ENCODE results near the gene LY6G5C. TPM values are rescaled to one million over a fixed set of nuclear protein-coding genes. Genes with fewer than 3 reads are reported as not detected.

The LY6G5C gene
- total and polyA plus RNA-seq, 4 donors = 0.59 to 2.5 (median 1.1) TPM

- no peak for TF ChIP-seq RXRA (IDR thresholded peaks at IDR 0.05)
- TF ChIP-seq ZBTB33 (IDR thresholded peaks at IDR 0.05) = no peak
- no peak for TF ChIP-seq RAD21 (IDR thresholded peaks at IDR 0.05)
- TF ChIP-seq GABPA (IDR thresholded peaks at IDR 0.05 in 1 of 2, conservative IDR thresholded peaks at IDR 0.05 in 1 of 2) = no peak
- TF ChIP-seq TAF1 (conservative IDR thresholded peaks at IDR 0.05) = no peak
These were observed 7.2 kb upstream of the LY6G5C start (continued) for GRCh38 chr6:31687860-31688693.

GRCh38 chr6:31687321-31687720 is 6.5 kb upstream of the LY6G5C start:
- H3K4me3 ChIP-seq (ENCODE audit: low read depth in 1 of 3, low read length in 3 of 3) = no peak overlapping the region
- 84% methylated on average over 8 of the region's 8 CpGs for WGBS
- no peak overlapping the region for H3K9ac ChIP-seq (ENCODE audit: low read depth in 1 of 2, low read length in 2 of 2)
- no peak for DNase-seq (ENCODE audit: low spot score)
- no peak for TF ChIP-seq FOXA2 (IDR thresholded peaks at IDR 0.05)
- H3K4me1 ChIP-seq (ENCODE audit: control insufficient read depth in 4 of 4, insufficient read depth in 4 of 4, low read length in 3 of 4) = peaks cover 0 to 7% (median 5%) of the 10 kb centered on the region in 4 donors
- H3K36me3 ChIP-seq (ENCODE audit: control insufficient read depth in 4 of 4, insufficient read depth in 3 of 4, low read depth in 1 of 4, low read length in 3 of 4) = peaks cover 4 to 64% (median 52%) of the 10 kb centered on the region in 4 donors
- H3K27ac ChIP-seq (ENCODE audit: low read depth in 1 of 2, low read length in 2 of 2) = no peak overlapping the region
- no peaks in the 10 kb centered on the region for H3K27me3 ChIP-seq (ENCODE audit: control insufficient read depth in 4 of 4, insufficient read depth in 4 of 4, low read length in 3 of 4)
- no peaks in the 10 kb centered on the region for H3K9me3 ChIP-seq (ENCODE audit: control insufficient read depth in 4 of 4, low read length in 3 of 4)

- Histone ChIP-seq H3K4me3 (ENCODE audit: low read depth in 1 of 3, low read length in 3 of 3) (no peak overlapping the region), H3K36me3 (ENCODE audit: control insufficient read depth in 4 of 4, insufficient read depth in 3 of 4, low read depth in 1 of 4, low read length in 3 of 4) (peaks cover 4 to 56% (median 47%) of the 10 kb centered on the region in 4 donors)
- DNase-seq (ENCODE audit: low spot score) = no peak
These were observed 5.6 kb upstream of the LY6G5C start for GRCh38 chr6:31686483-31686882.

More at GRCh38 chr6:31686483-31686882, 5.6 kb upstream of the LY6G5C start:
- 85% methylated on average over 5 of the region's 5 CpGs for WGBS
- no peaks in the 10 kb centered on the region for H3K9me3 ChIP-seq (ENCODE audit: control insufficient read depth in 4 of 4, low read length in 3 of 4)
- no peak for TF ChIP-seq RXRA (IDR thresholded peaks at IDR 0.05)
- no peak for TF ChIP-seq EGR1 (IDR thresholded peaks at IDR 0.05; ENCODE audit: low read depth in 2 of 2)
- TF ChIP-seq GABPA (IDR thresholded peaks at IDR 0.05 in 1 of 2, conservative IDR thresholded peaks at IDR 0.05 in 1 of 2) = no peak
- TF ChIP-seq HNF4A (conservative IDR thresholded peaks at IDR 0.05) = no peak
- no peak for TF ChIP-seq ZBTB33 (IDR thresholded peaks at IDR 0.05)
- no peak for TF ChIP-seq JUND (IDR thresholded peaks at IDR 0.05)
- no peak for TF ChIP-seq YY1 (IDR thresholded peaks at IDR 0.05)
- TF ChIP-seq REST (IDR thresholded peaks at IDR 0.05) = no peak
- no peak for TF ChIP-seq MAX (IDR thresholded peaks at IDR 0.05)
- TF ChIP-seq TAF1 (conservative IDR thresholded peaks at IDR 0.05) = no peak
- TF ChIP-seq CTCF (IDR thresholded peaks at IDR 0.05; ENCODE audit: low read depth, low read length, missing input control) = no peak
- no peak for TF ChIP-seq FOXA1 (IDR thresholded peaks at IDR 0.05)
- no peak for TF ChIP-seq ATF3 (IDR thresholded peaks at IDR 0.05)
- no peak for TF ChIP-seq SP1 (IDR thresholded peaks at IDR 0.05)
- no peak for TF ChIP-seq HNF4G (IDR thresholded peaks at IDR 0.05)
- TF ChIP-seq NR2F2 (IDR thresholded peaks at IDR 0.05) = no peak
- TF ChIP-seq RAD21 (IDR thresholded peaks at IDR 0.05) = no peak
- TF ChIP-seq FOXA2 (IDR thresholded peaks at IDR 0.05) = no peak
- H3K27me3 ChIP-seq (ENCODE audit: control insufficient read depth in 4 of 4, insufficient read depth in 4 of 4, low read length in 3 of 4) = no peaks in the 10 kb centered on the region
- no peak overlapping the region for H3K27ac ChIP-seq (ENCODE audit: low read depth in 1 of 2, low read length in 2 of 2)
- no peak overlapping the region for H3K9ac ChIP-seq (ENCODE audit: low read depth in 1 of 2, low read length in 2 of 2)
- peaks cover 0 to 9% (median 6%) of the 10 kb centered on the region in 4 donors for H3K4me1 ChIP-seq (ENCODE audit: control insufficient read depth in 4 of 4, insufficient read depth in 4 of 4, low read length in 3 of 4)

Data from liver (tissue), 9 donors.